NCI-H1930 (cell line): ENCODE results near the gene ANKRD40.
"Not testable (repeated sequence)": the region's sequence is repeated elsewhere in the genome, so short reads cannot be mapped to it uniquely, and the experiment has no call there.

Experiments used
- DNase-seq, 2 experiments: peaks; one replicate each; lab custom pipeline; 2025; lab: John Stamatoyannopoulos, UW

The ANKRD40 gene

DNA sequence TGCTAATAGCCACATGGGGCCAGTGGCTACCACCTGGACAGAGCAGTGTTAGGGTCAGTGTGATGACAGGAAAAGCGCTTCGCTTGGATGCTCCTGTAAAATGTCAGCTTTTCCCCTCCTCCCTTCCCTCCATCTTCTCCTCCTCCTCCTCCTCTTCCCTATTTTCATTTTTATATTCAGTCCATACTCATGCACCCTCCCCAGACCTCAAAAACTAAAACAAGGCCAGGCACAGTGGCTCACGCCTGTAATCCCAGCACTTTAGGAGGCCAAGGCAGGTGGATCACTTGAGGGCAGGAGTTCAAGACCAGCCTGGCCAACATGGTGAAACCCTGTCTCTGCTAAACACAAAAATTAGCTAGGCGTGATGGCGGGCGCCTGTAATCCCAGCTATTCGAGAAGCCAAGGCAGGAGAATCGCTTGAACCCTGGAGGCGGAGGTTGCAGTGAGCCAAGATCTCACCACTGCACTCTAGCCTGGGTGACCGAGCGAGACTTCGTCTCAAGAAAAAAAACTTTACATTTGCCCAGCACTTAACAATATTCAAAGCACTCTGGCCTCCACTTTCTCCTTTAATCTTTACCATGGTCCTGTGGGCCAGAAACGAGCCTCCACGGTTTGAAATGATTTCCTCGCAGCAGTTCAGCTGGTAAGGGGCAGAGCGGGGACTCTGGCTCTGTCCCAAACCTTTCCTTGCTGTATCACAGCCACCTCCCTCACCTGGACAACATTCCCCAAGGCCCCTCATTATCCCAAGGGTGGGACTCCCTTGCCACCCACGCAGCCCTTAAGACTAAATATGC, 21.8 kb downstream of the ANKRD40 start:
- DNase-seq, result no peak

DNA sequence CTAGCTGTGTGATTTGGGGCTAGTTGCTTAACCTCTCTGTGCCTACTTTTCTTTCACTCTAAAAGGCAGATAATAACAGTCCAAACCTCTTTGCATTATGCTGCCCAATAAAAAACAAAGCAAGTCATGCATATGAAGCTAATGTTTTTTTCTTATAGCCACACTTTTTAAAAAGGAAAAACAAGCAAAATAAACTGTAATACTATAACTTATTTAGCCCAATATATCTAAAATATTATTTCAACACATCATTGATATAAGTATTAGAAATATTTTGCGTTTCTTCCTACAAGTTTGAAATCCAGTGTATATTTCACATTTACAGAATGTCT, 22.4 kb downstream of the ANKRD40 start:
- no peak for DNase-seq

- DNase-seq, result no peak
These were observed 22.9 kb downstream of the ANKRD40 start for GRCh38 chr17:50684612-50685333.

GRCh38 chr17:50684288-50684611, 23.5 kb downstream of the ANKRD40 start:
- DNase-seq, result no peak

DNA sequence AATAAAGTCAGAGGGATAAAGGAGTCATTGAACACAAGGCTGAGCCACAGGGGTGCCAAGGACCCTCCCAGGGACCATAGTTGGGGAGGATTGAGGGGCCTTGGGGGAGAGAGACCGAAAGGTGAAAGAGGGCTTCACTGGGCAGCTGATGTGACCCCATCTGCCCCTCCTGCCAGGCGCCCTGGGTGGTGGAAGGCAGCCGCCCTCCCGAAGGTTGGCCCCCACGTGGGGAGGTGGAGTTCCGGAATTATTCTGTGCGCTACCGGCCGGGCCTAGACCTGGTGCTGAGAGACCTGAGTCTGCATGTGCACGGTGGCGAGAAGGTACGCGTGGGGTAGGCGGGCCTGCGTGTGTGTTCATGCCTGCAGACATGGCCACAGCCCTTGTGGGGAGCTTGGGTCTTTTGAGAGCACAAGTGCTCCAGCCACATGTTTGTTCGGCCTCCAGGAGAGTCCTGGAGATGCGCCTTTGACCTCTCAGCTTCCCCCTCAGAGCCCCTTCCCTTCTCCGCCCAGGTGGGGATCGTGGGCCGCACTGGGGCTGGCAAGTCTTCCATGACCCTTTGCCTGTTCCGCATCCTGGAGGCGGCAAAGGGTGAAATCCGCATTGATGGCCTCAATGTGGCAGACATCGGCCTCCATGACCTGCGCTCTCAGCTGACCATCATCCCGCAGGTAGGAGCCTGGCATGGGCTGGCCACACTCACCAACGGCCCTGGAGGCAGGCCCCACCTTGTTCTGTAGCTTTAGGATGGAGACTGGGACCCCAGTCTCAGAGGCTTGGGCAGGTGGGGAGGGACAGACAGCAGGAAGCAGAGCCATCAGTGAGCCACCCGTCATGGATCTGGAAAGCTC, 24.1 kb downstream of the ANKRD40 start:
- no peak for DNase-seq

DNA sequence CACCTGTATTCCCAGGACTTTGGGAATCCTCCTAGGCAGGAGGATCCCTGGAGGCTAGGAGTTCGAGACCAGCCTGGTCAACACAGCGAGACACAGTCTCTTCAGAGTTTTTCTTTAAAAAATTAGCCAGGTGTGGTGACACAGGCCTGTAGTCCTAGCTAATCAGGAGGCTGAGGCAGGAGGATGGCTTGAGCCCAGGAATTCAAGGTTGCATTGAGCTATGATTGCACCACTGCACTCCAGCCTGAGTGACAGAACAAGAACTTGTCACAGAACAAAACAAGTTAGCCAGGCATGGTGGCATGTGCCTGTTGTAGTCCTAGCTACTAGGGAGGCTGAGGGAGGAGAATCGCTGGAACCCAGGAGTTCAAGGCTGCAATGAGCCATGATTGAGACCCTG, 24.8 kb downstream of the ANKRD40 start:
- DNase-seq, result no peak

DNA sequence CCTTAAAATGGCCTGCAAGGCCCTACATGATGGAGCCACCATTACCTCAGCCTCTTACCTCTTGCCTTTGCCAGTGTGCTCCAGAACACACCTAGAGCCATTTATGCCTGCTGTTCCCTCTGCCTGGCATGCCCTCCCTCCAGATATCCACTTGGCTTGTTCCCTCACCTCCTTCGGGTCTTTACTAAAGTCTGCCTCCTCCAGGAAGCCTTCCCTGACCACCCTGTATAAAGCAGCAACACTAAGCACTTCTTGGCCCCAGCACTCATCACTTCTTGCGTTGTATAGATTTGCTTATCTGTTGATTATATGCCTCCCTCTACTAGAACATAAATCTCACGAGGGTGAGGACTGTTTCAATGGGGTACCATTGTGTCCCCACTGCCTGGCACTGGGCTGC, 25.3 kb downstream of the ANKRD40 start:
- no peak for DNase-seq

GRCh38 chr17:50681263-50682200, 26.2 kb downstream of the ANKRD40 start:
- peak in 1 of 2 experiments; percentile 23 for DNase-seq

DNA sequence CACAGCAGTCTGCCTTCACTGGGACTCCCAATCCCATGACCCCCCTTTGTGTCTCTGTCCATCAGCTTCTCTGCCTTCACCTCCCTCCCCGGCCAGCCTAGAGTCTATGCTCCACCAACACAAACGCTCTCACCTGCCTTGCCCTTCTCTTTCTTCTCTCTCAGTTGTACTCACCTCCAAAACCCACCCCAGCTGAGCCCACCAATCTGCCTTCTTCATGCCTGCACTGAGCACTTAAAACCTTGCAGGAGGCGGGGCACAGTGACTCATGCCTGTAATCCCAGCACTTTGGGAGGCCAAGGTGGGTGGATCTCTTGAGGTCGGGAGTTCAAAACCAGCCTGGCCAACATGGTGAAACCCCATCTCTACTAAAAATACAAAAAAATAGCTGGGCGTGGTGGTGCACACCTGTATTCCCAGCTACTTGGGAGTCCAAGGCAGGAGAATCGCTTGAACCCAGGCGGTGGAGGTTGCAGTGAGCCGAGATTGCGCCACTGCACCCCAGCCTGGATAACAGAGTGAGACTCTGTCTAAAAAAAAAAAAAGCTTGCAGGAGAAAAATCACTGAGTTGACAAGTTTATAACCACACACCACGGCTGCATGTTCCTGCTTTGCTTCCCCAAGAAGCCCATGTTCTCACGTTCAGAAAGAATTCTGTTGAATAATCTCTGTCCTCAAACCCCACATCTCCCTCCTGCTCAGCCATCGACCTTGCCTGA, 27.0 kb downstream of the ANKRD40 start:
- not testable (repeated sequence) for DNase-seq

DNA sequence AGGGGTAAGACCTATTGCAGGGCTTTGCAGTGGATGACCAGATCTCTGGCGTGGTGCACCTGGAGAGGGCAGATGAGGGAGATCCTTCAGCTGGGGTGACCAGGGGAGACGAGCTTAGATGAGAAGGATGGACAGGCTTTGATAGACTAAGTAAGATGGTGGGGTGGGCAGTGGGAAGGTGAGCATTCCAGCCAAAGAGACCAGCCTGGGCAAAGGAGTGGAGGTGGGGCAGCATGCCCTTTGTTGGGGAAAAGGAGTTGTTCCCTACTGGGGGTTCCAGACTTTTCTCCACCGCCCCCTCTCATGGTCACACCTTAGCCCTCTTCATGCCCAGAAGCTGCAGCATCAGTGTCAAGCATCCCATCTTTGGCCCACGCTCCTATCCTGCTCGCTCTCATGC, 27.6 kb downstream of the ANKRD40 start:
- DNase-seq, result no peak

DNA sequence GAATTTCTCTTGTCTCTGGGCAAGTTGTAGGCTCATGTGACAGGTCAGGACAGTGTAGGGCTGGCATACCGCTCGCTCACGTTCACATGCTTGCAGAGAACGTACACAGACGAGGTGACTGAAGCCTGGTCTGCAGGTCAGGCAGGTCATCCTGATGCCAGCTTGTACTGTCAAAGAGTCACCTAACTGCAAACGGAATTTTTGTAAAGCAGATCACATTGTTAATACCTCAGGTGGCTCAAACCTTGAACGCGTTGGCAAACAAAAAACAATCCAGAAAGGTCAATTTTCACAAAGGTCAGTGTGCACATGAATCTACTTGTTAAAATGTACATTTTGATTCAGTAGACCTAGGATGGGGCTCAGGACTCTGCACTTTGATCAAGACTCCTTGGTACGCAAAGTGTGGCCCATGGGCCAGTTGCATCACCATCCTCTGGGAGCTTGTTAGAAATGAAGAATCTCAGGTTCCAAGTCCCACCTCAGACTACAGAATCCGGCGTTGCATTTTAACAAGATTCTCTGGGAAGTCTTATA, 28.6 kb downstream of the ANKRD40 start:
- no peak for DNase-seq

DNA sequence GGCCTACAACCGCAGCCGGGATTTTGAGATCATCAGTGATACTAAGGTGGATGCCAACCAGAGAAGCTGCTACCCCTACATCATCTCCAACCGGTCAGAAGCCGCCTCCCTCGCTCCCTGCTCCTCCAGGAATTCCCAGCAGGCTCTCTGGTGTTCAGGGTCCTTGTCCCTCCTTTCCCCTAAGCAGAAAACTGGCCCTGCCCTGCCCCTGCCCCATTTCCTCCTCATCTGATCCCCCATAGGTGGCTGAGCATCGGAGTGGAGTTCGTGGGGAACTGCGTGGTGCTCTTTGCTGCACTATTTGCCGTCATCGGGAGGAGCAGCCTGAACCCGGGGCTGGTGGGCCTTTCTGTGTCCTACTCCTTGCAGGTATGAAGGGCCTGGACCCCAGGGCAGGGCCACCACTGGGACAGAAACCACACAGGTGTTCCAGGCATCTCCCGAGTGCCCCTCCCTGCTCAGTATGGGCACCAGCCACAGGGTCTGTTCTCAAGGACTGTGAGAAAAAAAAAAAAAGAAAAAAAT, 29.8 kb downstream of the ANKRD40 start:
- no peak for DNase-seq

DNA sequence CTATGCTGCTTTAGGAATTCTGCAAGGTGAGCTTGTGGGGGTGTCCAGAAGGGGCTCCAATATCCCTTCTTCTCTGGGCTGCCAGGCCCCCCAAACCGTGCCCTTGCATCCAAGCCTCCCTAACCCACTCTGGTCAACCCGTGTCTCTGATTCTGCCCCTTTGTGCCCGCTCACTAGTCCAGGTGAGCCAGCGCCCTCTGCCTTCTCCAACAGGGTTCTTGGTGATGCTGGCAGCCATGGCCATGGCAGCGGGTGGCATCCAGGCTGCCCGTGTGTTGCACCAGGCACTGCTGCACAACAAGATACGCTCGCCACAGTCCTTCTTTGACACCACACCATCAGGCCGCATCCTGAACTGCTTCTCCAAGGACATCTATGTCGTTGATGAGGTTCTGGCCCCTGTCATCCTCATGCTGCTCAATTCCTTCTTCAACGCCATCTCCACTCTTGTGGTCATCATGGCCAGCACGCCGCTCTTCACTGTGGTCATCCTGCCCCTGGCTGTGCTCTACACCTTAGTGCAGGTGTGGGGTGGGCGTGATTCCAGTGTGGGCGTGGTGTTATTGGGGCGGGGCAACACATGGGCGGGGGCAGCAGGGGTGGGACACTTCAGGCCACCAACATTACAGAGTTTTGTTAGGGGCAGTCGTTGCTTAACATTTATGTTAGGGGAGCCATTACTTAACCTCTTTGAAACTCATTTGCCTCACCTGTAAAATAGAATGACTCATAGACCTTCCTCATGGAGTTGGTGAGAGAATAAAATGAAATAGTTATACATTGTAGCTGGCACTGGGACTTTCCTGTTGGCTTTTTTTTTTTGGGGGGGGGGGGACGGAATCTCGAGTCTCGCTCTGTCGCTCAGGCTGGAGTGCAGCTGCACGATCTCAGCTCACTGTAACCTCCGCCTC, 31.4 kb downstream of the ANKRD40 start:
- DNase-seq, result no peak

- DNase-seq, result no peak
These were observed 32.1 kb downstream of the ANKRD40 start for GRCh38 chr17:50675627-50676026.

DNA sequence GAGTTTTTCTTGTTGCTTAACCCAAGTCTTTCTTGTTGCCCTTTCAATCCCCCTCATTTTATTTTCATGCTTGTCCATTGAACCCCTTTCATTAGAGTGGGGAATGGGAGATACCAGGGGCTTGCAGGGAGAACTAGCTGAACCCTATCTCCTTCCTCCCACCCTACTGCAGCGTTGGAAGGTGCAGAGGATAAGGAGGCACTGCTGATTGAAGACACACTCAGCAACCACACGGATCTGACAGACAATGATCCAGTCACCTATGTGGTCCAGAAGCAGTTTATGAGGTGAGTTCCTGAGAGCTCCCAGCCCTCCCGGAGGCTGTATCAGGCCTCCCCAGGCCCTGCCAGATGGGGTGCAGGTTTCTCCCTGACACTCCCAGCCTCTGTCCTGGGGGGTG, 32.5 kb downstream of the ANKRD40 start:
- no peak for DNase-seq

DNA sequence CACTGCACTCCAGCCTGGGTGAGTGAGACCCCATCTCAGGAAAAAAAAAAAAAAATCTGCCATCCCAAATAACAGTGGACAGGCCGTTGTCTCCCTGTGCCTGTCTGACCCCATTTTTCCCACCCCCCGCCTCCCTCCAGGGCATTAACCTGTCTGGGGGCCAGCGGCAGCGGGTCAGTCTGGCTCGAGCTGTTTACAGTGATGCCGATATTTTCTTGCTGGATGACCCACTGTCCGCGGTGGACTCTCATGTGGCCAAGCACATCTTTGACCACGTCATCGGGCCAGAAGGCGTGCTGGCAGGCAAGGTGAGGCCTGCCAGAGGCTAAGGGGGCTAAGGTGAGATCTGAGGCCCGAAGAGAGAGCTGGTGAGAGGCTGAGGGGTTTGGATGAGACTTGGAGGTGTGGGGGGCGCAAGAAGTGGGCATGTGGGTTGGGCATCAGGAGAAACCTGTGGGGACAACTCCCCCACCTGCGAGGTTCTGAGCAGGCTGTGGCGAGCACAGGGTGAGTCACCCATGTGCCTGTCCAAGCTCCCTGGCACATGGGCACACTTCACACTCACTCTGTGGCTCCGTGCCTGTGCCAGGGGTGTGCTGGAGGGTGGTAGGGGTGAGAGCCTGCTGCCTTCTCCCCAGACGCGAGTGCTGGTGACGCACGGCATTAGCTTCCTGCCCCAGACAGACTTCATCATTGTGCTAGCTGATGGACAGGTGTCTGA, 34.7 kb downstream of the ANKRD40 start:
- no peak for DNase-seq

DNA sequence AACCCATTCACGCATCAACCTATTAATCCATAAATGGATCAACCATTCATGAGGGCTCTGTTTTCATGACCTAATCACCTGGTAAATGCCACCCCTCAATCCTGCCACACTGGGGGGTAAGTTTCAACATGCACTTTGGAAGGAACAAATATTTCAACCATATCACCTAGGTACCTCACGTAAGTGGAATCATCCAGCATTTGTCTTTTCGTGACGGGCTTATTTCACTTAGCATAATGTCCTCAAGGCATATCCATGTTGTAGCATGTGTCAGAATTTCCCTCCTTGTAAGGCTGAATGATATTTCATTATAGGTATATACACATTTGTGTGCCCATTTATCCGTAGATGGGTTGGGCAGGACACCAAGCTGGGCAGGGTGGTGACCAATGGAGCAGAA, 35.6 kb downstream of the ANKRD40 start:
- DNase-seq, result no peak

- no peak for DNase-seq
These were observed 38.7 kb downstream of the ANKRD40 start for GRCh38 chr17:50668838-50669581.
